Measurements from ENCODE around the gene REM1. TPM values are rescaled to one million over a fixed set of nuclear protein-coding genes. Genes with fewer than 3 reads are reported as not detected.

Gene REM1
- total RNA-seq, 1 experiment from 2014 or later = not detected

DNA sequence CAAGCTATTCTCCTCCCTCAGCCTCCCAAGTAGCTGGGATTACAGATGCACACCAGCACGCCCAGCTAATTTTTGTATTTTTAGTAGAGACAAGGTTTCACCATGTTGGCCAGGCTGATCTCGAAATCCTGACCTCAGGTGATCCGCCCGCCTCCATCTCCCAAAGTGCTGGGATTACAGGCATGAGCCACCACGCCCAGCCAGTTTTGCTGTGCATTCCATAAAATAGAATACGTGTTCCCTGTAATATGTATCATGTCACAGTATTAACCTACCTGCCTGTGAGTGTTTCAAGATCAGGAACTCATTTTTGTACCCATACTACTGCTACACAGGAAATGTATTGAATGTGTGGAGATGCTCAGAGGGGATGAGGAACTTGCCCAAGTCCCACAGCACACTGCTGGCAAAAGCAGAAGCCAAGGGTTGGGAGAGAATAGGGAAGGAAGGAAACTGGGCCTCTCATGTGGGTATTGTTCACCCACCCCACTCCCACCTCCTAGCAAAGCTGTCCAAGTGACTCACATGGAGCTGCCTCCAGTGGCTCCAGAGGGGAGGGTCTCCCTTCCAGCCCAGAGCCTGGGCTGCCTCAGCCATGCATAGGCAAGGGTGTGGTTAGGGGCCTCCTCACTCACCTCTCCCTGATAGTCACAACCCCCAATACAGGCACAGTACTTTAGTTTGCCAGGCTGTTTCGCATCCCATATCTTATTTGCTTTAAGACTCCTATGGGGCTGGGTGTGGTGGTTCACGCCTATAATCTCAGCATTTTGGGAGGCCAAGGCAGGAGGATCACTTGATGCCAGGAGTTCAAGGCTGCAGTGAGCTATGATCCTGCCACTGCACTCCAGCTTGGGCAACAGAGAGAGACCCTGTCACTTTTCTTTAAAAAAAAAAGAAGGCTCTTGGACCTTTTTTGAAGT, 48.5 kb downstream of the REM1 start:
- no peaks in the 10 kb centered on the region; the same call in 1 of the 2 replicates for H3K27me3 Mint-ChIP-seq (ENCODE audit: low read depth)
- no peak overlapping the region for H3K56ac ChIP-seq (ENCODE audit: insufficient read length, low read depth, low read length)
- no peak overlapping the region for H4K5ac ChIP-seq (ENCODE audit: insufficient read length, low read depth, low read length)
- no peak overlapping the region for H2AFZ ChIP-seq (ENCODE audit: low read length)
- H2AK5ac ChIP-seq (ENCODE audit: insufficient read length, low read length) = no peak overlapping the region
- peaks cover 10 to 68% (median 25%) of the 10 kb centered on the region in 3 experiments for H3K36me3 Mint-ChIP-seq (ENCODE audit: insufficient read depth in 1 of 3, low read depth in 3 of 3)
- no peaks in the 10 kb centered on the region for H3K79me2 ChIP-seq (ENCODE audit: insufficient read depth, low read length)
- no peak overlapping the region for H3K23ac ChIP-seq (ENCODE audit: insufficient read length, low read depth, low read length)
- H3K27ac ChIP-seq (ENCODE audit: insufficient read length, low read depth, low read length) = no peak overlapping the region
- no CpG with 5 or more reads among the region's 8 CpGs for WGBS (ENCODE audit: extremely low coverage, insufficient read length, low lambda C conversion rate)
- no peak overlapping the region for H2BK20ac ChIP-seq (ENCODE audit: low read depth, low read length, poor library complexity, severe bottlenecking)
- H4K91ac ChIP-seq (ENCODE audit: insufficient read length, low read depth, low read length) = no peak overlapping the region
- no peaks in the 10 kb centered on the region for H3K79me1 ChIP-seq (ENCODE audit: insufficient read depth, low read depth, low read length, poor library complexity, severe bottlenecking)
- DNase-seq = no peak
- H3K9ac ChIP-seq (ENCODE audit: extremely low read depth, insufficient read length, low read length) = no peak overlapping the region
- H2BK15ac ChIP-seq (ENCODE audit: low read depth, low read length) = no peak overlapping the region
- H2BK12ac ChIP-seq (ENCODE audit: insufficient read length, low read depth, low read length) = no peak overlapping the region
- no peak overlapping the region for H2BK120ac ChIP-seq (ENCODE audit: low read depth, low read length, poor library complexity, severe bottlenecking)
- H3K4me1 ChIP-seq (ENCODE audit: insufficient read depth, low read length) = no peaks in the 10 kb centered on the region
- no peak overlapping the region for H2BK5ac ChIP-seq (ENCODE audit: insufficient read length, low read length)
- H3T11ph ChIP-seq (ENCODE audit: low read length) = no peak overlapping the region
- TF ChIP-seq, protein P1, sequence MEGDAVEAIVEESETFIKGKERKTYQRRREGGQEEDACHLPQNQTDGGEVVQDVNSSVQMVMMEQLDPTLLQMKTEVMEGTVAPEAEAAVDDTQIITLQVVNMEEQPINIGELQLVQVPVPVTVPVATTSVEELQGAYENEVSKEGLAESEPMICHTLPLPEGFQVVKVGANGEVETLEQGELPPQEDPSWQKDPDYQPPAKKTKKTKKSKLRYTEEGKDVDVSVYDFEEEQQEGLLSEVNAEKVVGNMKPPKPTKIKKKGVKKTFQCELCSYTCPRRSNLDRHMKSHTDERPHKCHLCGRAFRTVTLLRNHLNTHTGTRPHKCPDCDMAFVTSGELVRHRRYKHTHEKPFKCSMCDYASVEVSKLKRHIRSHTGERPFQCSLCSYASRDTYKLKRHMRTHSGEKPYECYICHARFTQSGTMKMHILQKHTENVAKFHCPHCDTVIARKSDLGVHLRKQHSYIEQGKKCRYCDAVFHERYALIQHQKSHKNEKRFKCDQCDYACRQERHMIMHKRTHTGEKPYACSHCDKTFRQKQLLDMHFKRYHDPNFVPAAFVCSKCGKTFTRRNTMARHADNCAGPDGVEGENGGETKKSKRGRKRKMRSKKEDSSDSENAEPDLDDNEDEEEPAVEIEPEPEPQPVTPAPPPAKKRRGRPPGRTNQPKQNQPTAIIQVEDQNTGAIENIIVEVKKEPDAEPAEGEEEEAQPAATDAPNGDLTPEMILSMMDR (conservative IDR thresholded peaks at IDR 0.05) = no peak
- no peaks in the 10 kb centered on the region for H3K9me3 ChIP-seq (ENCODE audit: control insufficient read depth, low read depth, low read length)
- H3K4ac ChIP-seq (ENCODE audit: low read depth, low read length) = no peak overlapping the region
- no peak overlapping the region; a peak in 1 of 5 replicates for H3K4me3 Mint-ChIP-seq
- H4K8ac ChIP-seq (replicated peaks; ENCODE audit: insufficient read length, low read depth, low read length) = no peak overlapping the region
- no peak overlapping the region for H3K18ac ChIP-seq (ENCODE audit: insufficient read length, low read depth, low read length)
- no peaks in the 10 kb centered on the region for H3K4me1 Mint-ChIP-seq
- H3K14ac ChIP-seq (ENCODE audit: insufficient read depth, low read length) = no peak overlapping the region
- H3K27me3 ChIP-seq (ENCODE audit: insufficient read depth, low read length) = no peaks in the 10 kb centered on the region
- no peaks in the 10 kb centered on the region for H4K20me1 ChIP-seq (ENCODE audit: control insufficient read depth, insufficient read depth, insufficient read length)
- no peaks in the 10 kb centered on the region for H3K9me3 Mint-ChIP-seq
- no peak overlapping the region for H3K27ac Mint-ChIP-seq
- H3K4me2 ChIP-seq (ENCODE audit: insufficient read depth, insufficient read length, low read length) = no peak overlapping the region
- no peaks in the 10 kb centered on the region for H3K23me2 ChIP-seq (ENCODE audit: insufficient read length, low read depth, low read length, poor library complexity, severe bottlenecking)
